Brain microvascular endothelial cell (primary cell): ENCODE data around the gene DGCR8.
A peak's percentile ranks its signal among the peaks of the same experiment; 100 is the strongest.

ENCODE experiments used
- DNase-seq: peaks from one replicate; pipeline ENCODE4 v3.0.0-alpha.2; 2020
- H3K27ac ChIP-seq: fragments of 250-450 bp; sonication (Bioruptor Pico); 2 replicates; pipeline ENCODE4 v1.5.1; 2020; ENCODE audit warnings: mild to moderate bottlenecking, moderate library complexity
- H3K27me3 ChIP-seq: fragments of 250-450 bp; sonication (Bioruptor Pico); replicated peaks from 2 replicates; pipeline ENCODE4 v1.5.1; 2020; ENCODE audit warnings: mild to moderate bottlenecking
- H3K36me3 ChIP-seq: fragments of 250-450 bp; sonication (Bioruptor Pico); replicated peaks from 2 replicates; pipeline ENCODE4 v1.5.1; 2020; ENCODE audit warnings: mild to moderate bottlenecking
- H3K4me3 ChIP-seq: 2 replicates; pipeline ENCODE4 v1.5.1; 2011; ENCODE audit warnings: low read depth, mild to moderate bottlenecking, control low read depth, low read length, moderate library complexity
- CTCF ChIP-seq: IDR thresholded peaks from 2 replicates; pipeline ENCODE4 v1.5.1; 2011; ENCODE audit warnings: low read depth, mild to moderate bottlenecking, moderate library complexity, low read length, control low read depth, inconsistent platforms; ENCODE audit errors: missing control alignments
- in situ Hi-C: cut with HindIII; loops from 2 replicates; pipeline ENCODE4 v1.10.0; 2017; ENCODE audit warnings: low sequenced_read_pairs, low pct_ligation_motif_present

DGCR8 gene

GRCh38 chr22:20111045-20111688, 31.1 kb downstream of the DGCR8 start:
- Histone ChIP-seq H3K27ac (no peak overlapping the region), H3K36me3 (peaks cover 87% of the 10 kb centered on the region), H3K4me3 (no peak overlapping the region), H3K27me3 (no peaks in the 10 kb centered on the region)
- in situ Hi-C loops = no loop called here
- peak; percentile 72 for TF ChIP-seq CTCF
- DNase-seq = no peak

GRCh38 chr22:20111689-20112622, 31.9 kb downstream of the DGCR8 start:
- TF ChIP-seq CTCF = no peak
- Histone ChIP-seq H3K4me3 (no peak overlapping the region), H3K36me3 (peaks cover 79% of the 10 kb centered on the region), H3K27me3 (no peaks in the 10 kb centered on the region), H3K27ac (no peak overlapping the region)
- in situ Hi-C loops = no loop called here
- no peak for DNase-seq

GRCh38 chr22:20112623-20113511, 32.8 kb downstream of the DGCR8 start:
- DNase-seq = no peak
- TF ChIP-seq CTCF = no peak
- H3K4me3 ChIP-seq = no peak overlapping the region
- in situ Hi-C loops = no loop called here
- no peak overlapping the region for H3K27ac ChIP-seq
- no peaks in the 10 kb centered on the region for H3K27me3 ChIP-seq
- H3K36me3 ChIP-seq = peaks cover 70% of the 10 kb centered on the region

GRCh38 chr22:20113551-20114310, 33.7 kb downstream of the DGCR8 start:
- Histone ChIP-seq H3K36me3 (peaks cover 63% of the 10 kb centered on the region), H3K27ac (no peak overlapping the region)
- in situ Hi-C loops = no loop called here

More at GRCh38 chr22:20113551-20114310, 33.7 kb downstream of the DGCR8 start:
- no peaks in the 10 kb centered on the region for H3K27me3 ChIP-seq
- no peak for DNase-seq
- no peak overlapping the region for H3K4me3 ChIP-seq
- no peak for TF ChIP-seq CTCF
